H9 (cell line): ENCODE data around the gene CCDC80. TPM values are rescaled to one million over a fixed set of nuclear protein-coding genes. Genes with fewer than 3 reads are reported as not detected.
A peak's percentile ranks its signal among the peaks of the same experiment; 100 is the strongest.

Source experiments
- DNase-seq: peaks from one replicate; pipeline ENCODE4 v3.0.0-alpha.2; 2017
- H2AFZ ChIP-seq: one replicate; pipeline ENCODE4 v1.6.1; 2013; ENCODE audit warnings: mild to moderate bottlenecking, low read length, control low read depth, moderate library complexity
- H2AK5ac ChIP-seq: 2 replicates; pipeline ENCODE4 v1.6.1; 2013; ENCODE audit warnings: low read length, control low read depth, mixed read lengths; ENCODE audit not compliant: insufficient read length
- H2BK120ac ChIP-seq: one replicate; pipeline ENCODE4 v1.6.1; 2013; ENCODE audit warnings: low read depth, mild to moderate bottlenecking, low read length, control low read depth, inconsistent platforms; ENCODE audit not compliant: poor library complexity, severe bottlenecking
- H2BK12ac ChIP-seq: 2 replicates; pipeline ENCODE4 v1.6.1; 2013; ENCODE audit warnings: low read length, control low read depth, mixed read lengths, low read depth; ENCODE audit not compliant: insufficient read length
- H2BK15ac ChIP-seq: 2 replicates; pipeline ENCODE4 v1.6.1; 2013; ENCODE audit warnings: low read depth, low read length, control low read depth
- H2BK20ac ChIP-seq: one replicate; pipeline ENCODE4 v1.6.1; 2013; ENCODE audit warnings: low read depth, mild to moderate bottlenecking, low read length, control low read depth, inconsistent platforms; ENCODE audit not compliant: poor library complexity, severe bottlenecking
- H2BK5ac ChIP-seq: 2 replicates; pipeline ENCODE4 v1.6.1; 2013; ENCODE audit warnings: low read length, control low read depth, mixed read lengths; ENCODE audit not compliant: insufficient read length
- H3K14ac ChIP-seq: 2 replicates; pipeline ENCODE4 v1.6.1; 2013; ENCODE audit warnings: low read length, control low read depth; ENCODE audit not compliant: insufficient read depth
- H3K18ac ChIP-seq: 2 replicates; pipeline ENCODE4 v1.6.1; 2013; ENCODE audit warnings: low read depth, mild to moderate bottlenecking, mixed read lengths, low read length, control low read depth; ENCODE audit not compliant: insufficient read length
- H3K23ac ChIP-seq: 2 replicates; pipeline ENCODE4 v1.6.1; 2013; ENCODE audit warnings: low read length, control low read depth, mixed read lengths, low read depth; ENCODE audit not compliant: insufficient read length
- H3K23me2 ChIP-seq: 2 replicates; pipeline ENCODE4 v1.6.1; 2013; ENCODE audit warnings: low read depth, mild to moderate bottlenecking, mixed read lengths, low read length, control low read depth; ENCODE audit not compliant: insufficient read length, poor library complexity, severe bottlenecking
- H3K27ac ChIP-seq: 2 replicates; pipeline ENCODE4 v1.5.1; 2013; ENCODE audit warnings: low read length, control low read depth, mixed read lengths, low read depth; ENCODE audit not compliant: insufficient read length
- H3K27me3 ChIP-seq: 2 replicates; pipeline ENCODE4 v1.6.1; 2013; ENCODE audit warnings: low read length, control low read depth, inconsistent platforms; ENCODE audit not compliant: insufficient read depth
- H3K4ac ChIP-seq: 2 replicates; pipeline ENCODE4 v1.6.1; 2013; ENCODE audit warnings: low read depth, mild to moderate bottlenecking, control low read depth, inconsistent platforms, low read length, moderate library complexity
- H3K4me1 ChIP-seq: 2 replicates; pipeline ENCODE4 v1.6.1; 2013; ENCODE audit warnings: low read length, control low read depth, inconsistent platforms; ENCODE audit not compliant: insufficient read depth
- H3K4me2 ChIP-seq: 2 replicates; pipeline ENCODE4 v1.6.1; 2013; ENCODE audit warnings: low read length, control low read depth, mixed read lengths; ENCODE audit not compliant: insufficient read length, insufficient read depth
- H3K56ac ChIP-seq: 2 replicates; pipeline ENCODE4 v1.6.1; 2013; ENCODE audit warnings: low read depth, mild to moderate bottlenecking, mixed read lengths, low read length, control low read depth; ENCODE audit not compliant: insufficient read length
- H3K79me1 ChIP-seq: 2 replicates; pipeline ENCODE4 v1.6.1; 2013; ENCODE audit warnings: low read depth, mild to moderate bottlenecking, moderate library complexity, low read length, control low read depth, inconsistent platforms; ENCODE audit not compliant: insufficient read depth, poor library complexity, severe bottlenecking
- H3K79me2 ChIP-seq: 2 replicates; pipeline ENCODE4 v1.6.1; 2013; ENCODE audit warnings: low read length, control low read depth, inconsistent platforms; ENCODE audit not compliant: insufficient read depth
- H3K9ac ChIP-seq: 2 replicates; pipeline ENCODE4 v1.6.1; 2013; ENCODE audit warnings: low read length, control low read depth, mixed read lengths; ENCODE audit not compliant: insufficient read length; ENCODE audit errors: extremely low read depth
- H3K9me3 ChIP-seq: one replicate; pipeline ENCODE4 v1.6.1; 2013; ENCODE audit warnings: low read depth, low read length, inconsistent platforms; ENCODE audit not compliant: control insufficient read depth
- H3T11ph ChIP-seq: one replicate; pipeline ENCODE4 v1.6.1; 2013; ENCODE audit warnings: mild to moderate bottlenecking, low read length, control low read depth, inconsistent platforms
- H4K20me1 ChIP-seq: one replicate; pipeline ENCODE4 v1.6.1; 2013; ENCODE audit not compliant: control insufficient read depth, insufficient read length, insufficient read depth
- H4K5ac ChIP-seq: 2 replicates; pipeline ENCODE4 v1.6.1; 2013; ENCODE audit warnings: low read depth, mild to moderate bottlenecking, mixed read lengths, low read length, control low read depth; ENCODE audit not compliant: insufficient read length
- H4K8ac ChIP-seq: replicated peaks from 2 replicates; pipeline ENCODE4 v1.6.1; 2013; ENCODE audit warnings: low read length, control low read depth, mixed read lengths, low read depth; ENCODE audit not compliant: insufficient read length
- H4K91ac ChIP-seq: 2 replicates; pipeline ENCODE4 v1.6.1; 2013; ENCODE audit warnings: low read depth, mild to moderate bottlenecking, moderate library complexity, mixed read lengths, low read length, control low read depth; ENCODE audit not compliant: insufficient read length
- H3K27ac Mint-ChIP-seq, 3 experiments: 2 replicates in 2 of 3; 3 replicates in 1 of 3; pipeline ENCODE4 v1.8.0; 2020 to 2021; ENCODE audit warnings: mixed read lengths in 3 of 3, mild to moderate bottlenecking in 1 of 3, moderate library complexity in 1 of 3
- H3K27me3 Mint-ChIP-seq: 2 replicates; pipeline ENCODE4 v1.8.0; 2021; ENCODE audit warnings: low read depth, mild to moderate bottlenecking, moderate library complexity, mixed read lengths
- H3K36me3 Mint-ChIP-seq, 3 experiments: 2 replicates in 2 of 3; 3 replicates in 1 of 3; pipeline ENCODE4 v1.8.0; 2020 to 2021; ENCODE audit warnings: low read depth in 3 of 3, mixed read lengths in 3 of 3; ENCODE audit not compliant: insufficient read depth in 1 of 3
- H3K4me1 Mint-ChIP-seq, 2 experiments: 2 replicates each; pipeline ENCODE4 v1.8.0; 2020; ENCODE audit warnings: mixed read lengths in 2 of 2
- H3K4me3 Mint-ChIP-seq, 2 experiments: 2 replicates in 1 of 2; 3 replicates in 1 of 2; pipeline ENCODE4 v1.8.0; 2020 to 2021; ENCODE audit warnings: mild to moderate bottlenecking in 2 of 2, mixed read lengths in 2 of 2, moderate library complexity in 1 of 2
- H3K9me3 Mint-ChIP-seq, 2 experiments: 2 replicates in 1 of 2; 3 replicates in 1 of 2; pipeline ENCODE4 v1.8.0; 2020; ENCODE audit warnings: mild to moderate bottlenecking in 2 of 2, mixed read lengths in 2 of 2, moderate library complexity in 1 of 2
- CTCF ChIP-seq: fragments of 200-600 bp; sonication (generic); conservative IDR thresholded peaks from 3 replicates; pipeline ENCODE4 v1.8.0; 2021; ENCODE audit warnings: antibody characterized with exemption, mild to moderate bottlenecking
- WGBS: extraction: QIAGEN DNeasy Blood & Tissue Kit; methylation state at CpG from one replicate; pipeline ENCODE4 v1.1.7; 2013; ENCODE audit warnings: missing lambda C conversion rate, low lambda C conversion rate, mixed read lengths; ENCODE audit not compliant: insufficient read length; ENCODE audit errors: extremely low coverage; 5-methylcytosine and 5-hydroxymethylcytosine counted together
- total RNA-seq: library from RNA; stranded (reverse); gene quantifications from 2 replicates; pipeline ENCODE4 v1.2.1, GENCODE V29; 2021

CCDC80 gene
- total RNA-seq, 1 experiment from 2014 or later = 5.4 TPM

GRCh38 chr3:112560307-112560706 lies 80.6 kb downstream of the CCDC80 start:
- H3K79me2 ChIP-seq = peaks cover 4% of the 10 kb centered on the region; the same call in 1 of the 2 replicates
- H3K4me1 ChIP-seq = no peaks in the 10 kb centered on the region
- no peak overlapping the region for H2BK5ac ChIP-seq
- H2BK15ac ChIP-seq = no peak overlapping the region
- H2BK120ac ChIP-seq = no peak overlapping the region
- no peak overlapping the region for H3T11ph ChIP-seq
- no peak overlapping the region for H2BK20ac ChIP-seq
- no peak overlapping the region for H3K14ac ChIP-seq
- H3K9ac ChIP-seq = no peak overlapping the region
- no peak overlapping the region for H3K18ac ChIP-seq
- TF ChIP-seq CTCF = no peak
- H3K4me2 ChIP-seq = peak overlapping the region; percentile 74
- no peak overlapping the region for H4K91ac ChIP-seq
- H3K23ac ChIP-seq = no peak overlapping the region
- no CpG with 5 or more reads among the region's 2 CpGs for WGBS
- Mint-ChIP-seq H3K9me3 (peaks cover 0 to 6% of the 10 kb centered on the region in 2 experiments; a peak in 3 of 5 replicates), H3K27me3 (no peaks in the 10 kb centered on the region), H3K36me3 (peaks cover 20 to 26% (median 22%) of the 10 kb centered on the region in 3 experiments), H3K4me1 (peaks cover 35% of the 10 kb centered on the region in 2 experiments), H3K27ac (peak overlapping the region in 1 of 3 experiments; percentile 25; a peak in 2 of 7 replicates), H3K4me3 (peak overlapping the region; percentile 90 to 98)
- no peak overlapping the region for H2BK12ac ChIP-seq
- no peak overlapping the region for H3K56ac ChIP-seq
- no peak overlapping the region for H4K8ac ChIP-seq
- H3K9me3 ChIP-seq = no peaks in the 10 kb centered on the region
- H3K79me1 ChIP-seq = peaks cover 3% of the 10 kb centered on the region
- peaks cover 5% of the 10 kb centered on the region for H3K23me2 ChIP-seq
- H3K4ac ChIP-seq = no peak overlapping the region
- no peak overlapping the region for H2AFZ ChIP-seq
- no peak overlapping the region for H3K27ac ChIP-seq
- H2AK5ac ChIP-seq = no peak overlapping the region
- H4K20me1 ChIP-seq = no peaks in the 10 kb centered on the region
- DNase-seq = no peak
- H3K27me3 ChIP-seq = no peaks in the 10 kb centered on the region
- no peak overlapping the region for H4K5ac ChIP-seq
